ENCODE measurements around the gene MAB21L2.

Gene MAB21L2

DNA sequence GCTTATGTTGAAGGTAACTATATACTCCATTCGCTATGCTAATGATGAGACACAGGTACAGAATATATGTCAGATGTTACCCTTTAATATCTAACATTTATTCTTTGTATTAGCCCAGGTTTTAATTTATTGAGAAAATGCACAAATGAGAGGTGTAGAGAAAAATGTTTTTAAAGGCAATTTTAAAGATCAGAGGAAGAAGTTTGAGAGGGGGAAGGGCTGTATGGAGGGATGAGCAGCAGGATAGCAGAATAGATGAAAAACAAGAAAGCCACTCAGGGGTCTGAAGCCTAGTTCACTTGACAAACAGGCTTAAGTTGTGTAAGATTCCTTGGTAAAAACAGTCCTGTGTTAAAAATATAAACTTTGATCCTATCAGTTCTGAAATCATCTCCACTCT lies 3.7 kb downstream of the MAB21L2 start:
- H3K4me2 ChIP-seq (ENCODE audit: low read depth, low read length, poor library complexity, severe bottlenecking): no peak overlapping the region
- peaks cover 15% of the 10 kb centered on the region; the same call in 1 of the 2 replicates for H3K36me3 ChIP-seq (ENCODE audit: low read length)
- no peaks in the 10 kb centered on the region for H3K79me2 ChIP-seq (ENCODE audit: insufficient read depth, low read length)
- H3F3A ChIP-seq (ENCODE audit: insufficient read depth): no peaks in the 10 kb centered on the region
- no peaks in the 10 kb centered on the region for H3K27me3 ChIP-seq (ENCODE audit: low read length)
- H4K20me1 ChIP-seq (ENCODE audit: low read depth, low read length): no peaks in the 10 kb centered on the region
- no peak overlapping the region for H2AFZ ChIP-seq (ENCODE audit: low read depth, low read length, severe bottlenecking)
- H3K9ac ChIP-seq (ENCODE audit: low read length): no peak overlapping the region
- TF ChIP-seq, protein P1, sequence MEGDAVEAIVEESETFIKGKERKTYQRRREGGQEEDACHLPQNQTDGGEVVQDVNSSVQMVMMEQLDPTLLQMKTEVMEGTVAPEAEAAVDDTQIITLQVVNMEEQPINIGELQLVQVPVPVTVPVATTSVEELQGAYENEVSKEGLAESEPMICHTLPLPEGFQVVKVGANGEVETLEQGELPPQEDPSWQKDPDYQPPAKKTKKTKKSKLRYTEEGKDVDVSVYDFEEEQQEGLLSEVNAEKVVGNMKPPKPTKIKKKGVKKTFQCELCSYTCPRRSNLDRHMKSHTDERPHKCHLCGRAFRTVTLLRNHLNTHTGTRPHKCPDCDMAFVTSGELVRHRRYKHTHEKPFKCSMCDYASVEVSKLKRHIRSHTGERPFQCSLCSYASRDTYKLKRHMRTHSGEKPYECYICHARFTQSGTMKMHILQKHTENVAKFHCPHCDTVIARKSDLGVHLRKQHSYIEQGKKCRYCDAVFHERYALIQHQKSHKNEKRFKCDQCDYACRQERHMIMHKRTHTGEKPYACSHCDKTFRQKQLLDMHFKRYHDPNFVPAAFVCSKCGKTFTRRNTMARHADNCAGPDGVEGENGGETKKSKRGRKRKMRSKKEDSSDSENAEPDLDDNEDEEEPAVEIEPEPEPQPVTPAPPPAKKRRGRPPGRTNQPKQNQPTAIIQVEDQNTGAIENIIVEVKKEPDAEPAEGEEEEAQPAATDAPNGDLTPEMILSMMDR (IDR thresholded peaks at IDR 0.05; ENCODE audit: insufficient read depth, low read length, poor library complexity, severe bottlenecking): no peak
- no peak for TF ChIP-seq EZH2phosphoT487 (conservative IDR thresholded peaks at IDR 0.05; ENCODE audit: low read length)
- H3K27ac ChIP-seq (ENCODE audit: low read depth, low read length): no peak overlapping the region
- H3K4me3 ChIP-seq (ENCODE audit: insufficient read depth, low read length, poor library complexity, severe bottlenecking): no peak overlapping the region
- no peaks in the 10 kb centered on the region for H3K9me2 ChIP-seq (replicated peaks; ENCODE audit: insufficient read depth, low read length)
- H3K9me3 ChIP-seq (ENCODE audit: insufficient read depth, low read length): no peaks in the 10 kb centered on the region

DNA sequence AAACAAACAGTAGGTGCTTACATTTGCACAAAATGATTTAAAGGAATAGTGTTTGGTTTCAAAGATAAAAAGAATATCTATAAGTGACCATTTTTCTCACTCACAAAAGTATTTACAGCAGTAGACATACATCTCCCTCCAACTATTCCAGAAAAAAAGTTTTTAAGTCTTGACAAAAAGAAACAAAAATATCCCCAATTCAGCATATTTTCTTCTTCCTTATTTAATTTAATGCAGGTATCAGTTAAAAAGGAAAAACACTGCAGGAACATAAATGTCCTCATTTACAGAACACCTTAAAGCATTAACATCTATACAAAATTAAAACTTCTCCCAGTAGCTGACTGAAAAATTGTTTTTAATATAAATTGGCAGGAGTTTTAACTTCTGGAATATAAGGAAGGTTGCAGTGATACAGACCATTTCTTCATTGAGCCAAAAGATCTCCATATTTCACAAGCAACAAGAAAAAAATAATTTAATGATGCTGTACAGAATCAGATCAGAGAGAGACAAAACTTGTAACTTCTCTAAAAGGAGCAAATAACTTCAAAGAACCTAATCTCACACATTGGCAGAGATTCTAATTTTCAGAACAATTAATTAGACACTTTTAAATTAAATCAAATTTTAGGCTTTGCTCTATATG lies 4.3 kb downstream of the MAB21L2 start:
- no peaks in the 10 kb centered on the region for H4K20me1 ChIP-seq (ENCODE audit: low read depth, low read length)
- no peak overlapping the region for H3K4me2 ChIP-seq (ENCODE audit: low read depth, low read length, poor library complexity, severe bottlenecking)
- H3F3A ChIP-seq (ENCODE audit: insufficient read depth): no peaks in the 10 kb centered on the region
- no peak overlapping the region for H3K4me3 ChIP-seq (ENCODE audit: insufficient read depth, low read length, poor library complexity, severe bottlenecking)
- H3K9me3 ChIP-seq (ENCODE audit: insufficient read depth, low read length): no peaks in the 10 kb centered on the region
- no peak overlapping the region for H3K9ac ChIP-seq (ENCODE audit: low read length)
- no peak overlapping the region for H3K27ac ChIP-seq (ENCODE audit: low read depth, low read length)
- H2AFZ ChIP-seq (ENCODE audit: low read depth, low read length, severe bottlenecking): no peak overlapping the region
- H3K9me2 ChIP-seq (replicated peaks; ENCODE audit: insufficient read depth, low read length): no peaks in the 10 kb centered on the region
- TF ChIP-seq EZH2phosphoT487 (conservative IDR thresholded peaks at IDR 0.05; ENCODE audit: low read length): no peak
- TF ChIP-seq, protein P1 (IDR thresholded peaks at IDR 0.05; ENCODE audit: insufficient read depth, low read length, poor library complexity, severe bottlenecking): no peak
- no peaks in the 10 kb centered on the region for H3K79me2 ChIP-seq (ENCODE audit: insufficient read depth, low read length)
- peaks cover 15% of the 10 kb centered on the region; the same call in 1 of the 2 replicates for H3K36me3 ChIP-seq (ENCODE audit: low read length)
- H3K27me3 ChIP-seq (ENCODE audit: low read length): no peaks in the 10 kb centered on the region

GRCh38 chr4:150588316-150588715 lies 6.4 kb downstream of the MAB21L2 start:
- TF ChIP-seq, protein P1 (IDR thresholded peaks at IDR 0.05; ENCODE audit: insufficient read depth, low read length, poor library complexity, severe bottlenecking): no peak
- TF ChIP-seq EZH2phosphoT487 (conservative IDR thresholded peaks at IDR 0.05; ENCODE audit: low read length): no peak
- H3K4me3 ChIP-seq (ENCODE audit: insufficient read depth, low read length, poor library complexity, severe bottlenecking): no peak overlapping the region
- no peaks in the 10 kb centered on the region for H3K9me2 ChIP-seq (replicated peaks; ENCODE audit: insufficient read depth, low read length)
- no peak overlapping the region for H3K4me2 ChIP-seq (ENCODE audit: low read depth, low read length, poor library complexity, severe bottlenecking)
- H3F3A ChIP-seq (ENCODE audit: insufficient read depth): no peaks in the 10 kb centered on the region
- no peak overlapping the region for H3K9ac ChIP-seq (ENCODE audit: low read length)
- no peaks in the 10 kb centered on the region for H3K79me2 ChIP-seq (ENCODE audit: insufficient read depth, low read length)
- H3K27ac ChIP-seq (ENCODE audit: low read depth, low read length): no peak overlapping the region
- H3K27me3 ChIP-seq (ENCODE audit: low read length): no peaks in the 10 kb centered on the region
- H3K36me3 ChIP-seq (ENCODE audit: low read length): peaks cover 15% of the 10 kb centered on the region; the same call in 1 of the 2 replicates
- no peak overlapping the region for H2AFZ ChIP-seq (ENCODE audit: low read depth, low read length, severe bottlenecking)
- H4K20me1 ChIP-seq (ENCODE audit: low read depth, low read length): no peaks in the 10 kb centered on the region
- H3K9me3 ChIP-seq (ENCODE audit: insufficient read depth, low read length): no peaks in the 10 kb centered on the region
